ENCODE measurements around the gene ZBTB43.
"Not testable (repeated sequence)": the region's sequence is repeated elsewhere in the genome, so short reads cannot be mapped to it uniquely, and the experiment has no call there.

ZBTB43 gene

DNA sequence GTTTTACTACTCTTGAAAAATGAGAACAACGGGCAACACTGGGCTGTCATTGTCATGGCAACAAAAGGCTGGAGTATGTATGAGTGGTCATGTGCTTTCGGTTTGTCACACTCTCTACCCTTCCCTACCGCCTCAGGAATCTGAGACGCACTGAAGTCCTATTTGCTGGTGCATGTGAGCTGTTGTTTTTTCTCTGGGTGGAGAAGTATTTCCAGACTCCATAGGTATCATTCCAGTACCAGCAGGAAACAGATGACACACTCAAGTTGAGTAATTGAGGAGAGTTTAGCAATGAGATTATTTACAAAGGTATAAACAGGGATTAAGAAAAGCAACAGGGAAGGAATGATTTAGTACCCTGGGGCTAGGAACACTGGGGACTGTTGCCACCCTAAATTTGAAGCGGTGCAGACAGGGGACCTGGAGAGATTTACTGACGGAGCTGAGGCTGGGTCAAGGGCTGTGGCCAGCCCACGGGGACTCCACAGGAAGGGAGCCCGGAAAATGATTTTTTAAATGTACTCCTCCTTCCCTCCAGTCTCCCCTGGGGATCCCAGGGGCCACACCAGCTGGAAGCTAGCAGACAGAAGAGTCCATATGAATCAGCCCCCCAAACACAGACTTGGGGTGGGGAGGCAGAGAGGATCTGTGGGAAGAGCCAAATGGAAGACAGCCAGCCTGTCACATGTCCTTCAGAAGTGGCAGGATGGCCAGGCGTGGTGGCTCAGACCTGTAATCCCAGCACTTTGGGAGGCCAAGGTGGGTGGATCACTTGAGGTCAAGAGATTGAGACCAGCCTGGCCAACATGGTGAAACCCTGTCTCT, 13.2 kb upstream of the ZBTB43 start:
- no peak for DNase-seq

DNA sequence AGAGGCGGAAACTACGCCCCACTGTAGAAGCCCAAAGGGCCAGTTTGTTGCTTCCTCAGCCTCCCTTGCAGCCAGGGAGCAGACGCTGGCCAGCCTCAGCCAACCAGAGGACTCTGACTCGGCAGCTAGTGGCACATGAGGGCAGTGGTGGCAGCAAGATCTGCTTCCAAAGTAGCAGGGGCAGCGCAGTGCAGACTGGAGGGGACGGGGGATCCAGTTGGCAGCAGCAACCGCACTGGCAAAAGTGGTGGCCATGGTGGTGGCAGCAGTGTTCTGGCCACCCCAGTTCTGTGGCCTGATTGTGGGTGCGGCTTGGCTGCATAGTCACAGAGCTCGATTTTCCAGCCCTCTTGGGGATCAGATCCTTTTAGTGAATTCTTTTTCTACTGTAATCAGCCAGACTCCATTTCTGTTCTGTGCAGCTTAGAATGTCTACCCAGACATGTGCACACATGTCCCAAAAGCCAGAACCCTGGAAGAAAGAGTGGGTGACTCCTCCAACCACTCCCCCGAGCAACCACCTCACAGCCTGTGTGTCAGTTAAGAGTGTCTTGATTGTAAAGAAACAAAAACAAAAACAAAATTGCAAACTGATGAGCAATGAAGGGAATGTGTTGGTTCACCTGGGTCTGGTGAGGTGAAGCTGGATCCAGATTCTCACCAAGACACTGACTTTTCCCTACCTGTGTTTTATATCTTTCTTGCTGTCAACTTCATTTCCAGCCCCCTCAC, 11.0 kb upstream of the ZBTB43 start:
- no peak for DNase-seq

DNA sequence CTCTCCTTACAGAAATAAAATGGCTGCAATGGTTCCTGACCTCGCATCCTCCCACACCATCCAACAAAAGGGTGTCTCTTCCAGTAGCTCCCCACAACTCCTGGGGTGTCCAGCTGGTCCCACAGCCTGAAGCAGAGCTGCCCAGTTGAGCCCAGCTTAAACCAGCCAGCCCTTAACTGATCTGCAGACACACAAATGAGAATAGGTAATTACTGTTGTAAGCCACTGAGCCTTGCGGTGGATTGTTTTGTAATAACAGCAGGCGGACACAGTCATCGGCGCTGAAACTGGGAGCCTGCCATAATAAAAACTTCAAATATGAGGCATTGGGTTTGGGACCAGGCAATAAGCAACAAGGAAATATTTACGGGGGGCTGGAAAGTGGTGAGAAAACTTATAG, 10.4 kb upstream of the ZBTB43 start:
- no peak for DNase-seq

DNA sequence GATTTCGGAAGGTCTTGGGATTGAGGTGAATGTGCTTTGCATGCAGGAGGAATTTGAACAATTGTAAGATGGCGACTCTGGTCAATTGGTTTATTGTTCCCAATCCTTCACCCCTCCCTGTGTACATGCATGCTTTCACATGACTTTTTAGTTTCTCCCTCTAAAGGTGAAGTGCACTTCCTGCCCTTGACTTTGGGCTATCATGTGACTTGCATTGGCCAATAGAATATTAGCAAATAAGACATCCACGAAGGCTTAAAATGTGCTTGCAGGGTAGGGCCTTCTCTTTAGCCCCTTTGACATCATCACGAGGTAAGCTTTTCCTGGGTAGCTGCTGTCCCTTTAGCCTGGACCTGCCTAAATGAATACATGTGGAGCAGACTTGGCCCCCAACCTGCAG, 8.1 kb upstream of the ZBTB43 start:
- DNase-seq: no peak

- no peak for DNase-seq
Observed at GRCh38 chr9:126797903-126798302, 6.9 kb upstream of the ZBTB43 start.

GRCh38 chr9:126799034-126799433, 5.8 kb upstream of the ZBTB43 start:
- DNase-seq: no peak

- DNase-seq: no peak
Observed at GRCh38 chr9:126802318-126803059, 2.4 kb upstream of the ZBTB43 start.

GRCh38 chr9:126804198-126804695, 593 bp upstream of the ZBTB43 start:
- no peak for DNase-seq

DNA sequence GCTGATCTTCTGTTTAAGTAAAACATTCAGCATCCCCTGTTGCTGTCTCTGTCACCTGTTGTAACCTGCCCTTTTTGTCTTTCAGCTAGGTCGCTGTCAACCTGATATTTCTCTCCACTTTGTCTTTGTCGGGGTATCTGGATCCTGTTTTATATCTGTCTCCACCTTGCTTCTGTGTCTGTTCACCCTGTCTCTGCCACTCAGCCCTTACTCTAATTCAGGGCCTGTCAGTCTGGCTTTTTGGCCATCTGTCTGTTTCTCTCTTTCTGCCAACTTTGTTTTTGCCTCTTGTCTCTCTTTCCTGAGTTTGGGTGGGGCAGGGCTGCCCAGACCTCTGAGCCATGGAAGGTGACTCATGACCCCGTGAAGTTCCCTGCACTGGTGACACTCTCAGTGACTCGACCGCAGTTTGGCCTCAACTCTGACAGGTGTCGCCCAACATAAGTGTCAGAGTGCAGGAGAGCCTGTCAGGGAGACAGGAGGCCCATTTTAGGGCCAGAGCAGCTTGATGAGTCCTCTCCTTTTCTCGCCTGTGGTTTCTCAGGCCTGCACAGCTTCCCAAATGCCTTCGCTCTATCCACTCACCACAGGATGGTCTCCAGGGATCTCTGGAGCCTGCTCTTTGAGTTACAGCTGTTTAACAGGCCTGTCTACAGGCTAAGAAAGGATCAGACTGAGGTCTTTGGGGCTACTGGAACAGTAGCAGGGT, 868 bp downstream of the ZBTB43 start:
- peak; percentile 81 for DNase-seq

DNA sequence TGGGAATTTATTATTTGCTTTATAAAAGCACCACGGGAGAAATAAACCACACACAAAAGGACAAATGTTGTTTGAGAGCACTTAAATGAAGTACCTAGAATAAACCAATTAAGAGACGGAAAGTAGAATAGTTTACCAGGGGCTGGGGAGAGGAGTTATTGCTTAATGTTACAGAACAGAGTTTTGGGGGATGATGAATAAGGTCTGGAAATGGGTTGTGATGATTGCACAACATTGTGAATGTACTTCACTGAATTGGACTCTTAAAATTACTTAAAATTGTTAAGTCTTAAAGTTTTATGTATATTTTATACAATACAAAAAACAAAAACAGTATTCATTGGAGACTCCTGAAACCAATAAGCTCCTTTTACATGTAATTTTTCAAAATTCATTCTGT, 1.5 kb downstream of the ZBTB43 start:
- no peak for DNase-seq

- DNase-seq: no peak
Observed at GRCh38 chr9:126809068-126809467, 4.2 kb downstream of the ZBTB43 start.

DNA sequence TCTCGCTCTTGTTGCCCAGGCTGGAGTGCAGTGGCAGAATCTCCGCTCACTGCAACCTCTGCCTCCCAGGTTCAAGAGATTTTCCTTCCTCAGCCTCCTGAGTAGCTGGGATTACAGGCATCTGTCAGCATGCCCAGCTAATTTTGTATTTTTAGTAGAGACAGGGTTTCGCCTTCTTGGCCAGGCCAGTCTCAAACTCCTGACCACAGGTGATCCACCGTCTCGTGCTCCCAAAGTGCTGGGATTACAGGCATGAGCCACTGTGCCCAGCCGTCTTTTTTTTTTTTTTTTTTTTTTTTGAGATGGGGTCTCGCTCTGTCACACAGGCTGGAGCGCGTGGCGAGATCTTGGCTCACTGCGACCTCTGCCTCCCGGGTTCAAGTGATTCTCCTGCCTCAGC, 5.4 kb downstream of the ZBTB43 start:
- DNase-seq: not testable (repeated sequence)

DNA sequence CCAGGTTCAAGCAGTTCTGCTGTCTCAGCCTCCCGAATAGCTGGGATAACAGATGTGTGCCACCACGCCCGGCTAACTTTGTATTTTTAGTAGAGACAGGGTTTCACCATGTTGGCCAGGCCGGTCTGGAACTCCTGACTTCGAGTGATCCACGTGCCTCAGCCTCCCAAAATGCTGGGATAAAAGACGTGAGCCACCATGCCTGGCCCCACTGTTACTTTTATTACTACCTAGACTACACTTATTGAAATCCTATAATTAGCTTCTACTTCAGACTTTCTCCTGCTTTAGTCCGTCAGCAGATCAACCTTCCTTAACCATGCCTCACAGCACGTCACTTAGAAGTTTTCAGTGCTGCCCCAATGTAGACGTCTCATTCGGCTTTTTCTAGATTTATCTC, 8.2 kb downstream of the ZBTB43 start:
- DNase-seq: no peak

DNA sequence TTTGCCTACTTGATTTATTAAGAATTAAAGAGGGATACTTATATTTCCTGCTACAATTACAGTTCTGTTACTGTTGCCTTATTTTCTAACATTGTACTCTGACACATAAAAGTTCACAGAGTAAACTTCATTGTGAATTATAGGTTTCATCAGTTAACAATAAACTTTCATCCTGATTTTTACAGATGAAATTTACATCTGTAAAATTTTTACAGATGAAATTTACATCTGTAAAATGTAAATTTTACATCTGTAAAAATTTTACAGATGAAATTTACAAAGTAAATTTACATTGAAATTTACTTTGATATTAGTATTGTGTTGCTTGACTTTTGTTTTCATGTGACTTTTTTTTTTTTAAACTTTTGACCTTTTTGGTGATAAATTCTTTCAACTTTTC, 9.3 kb downstream of the ZBTB43 start:
- DNase-seq: no peak

- not testable (repeated sequence) for DNase-seq
Observed at GRCh38 chr9:126817615-126818014, 12.8 kb downstream of the ZBTB43 start.

DNA sequence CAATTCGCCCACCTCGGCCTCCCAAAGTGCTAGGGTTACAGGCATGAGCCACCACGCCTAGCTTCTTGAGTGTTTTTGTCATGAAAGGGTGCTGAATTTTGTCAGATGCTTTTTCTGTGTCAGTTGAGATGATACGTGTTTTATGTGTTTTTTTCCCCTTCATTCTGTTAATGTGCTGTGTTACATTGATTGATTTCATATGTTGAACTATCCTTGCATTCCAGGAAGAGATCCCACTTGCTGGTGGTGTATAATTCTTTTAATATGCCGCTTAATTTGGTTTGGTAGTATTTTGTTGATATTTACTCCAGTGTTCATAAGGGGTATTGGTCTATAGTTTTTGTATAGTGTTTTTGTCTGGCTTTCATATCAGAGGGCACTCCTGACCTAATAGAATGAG, 13.6 kb downstream of the ZBTB43 start:
- no peak for DNase-seq

- DNase-seq: no peak
Observed at GRCh38 chr9:126819482-126819881, 14.6 kb downstream of the ZBTB43 start.

DNA sequence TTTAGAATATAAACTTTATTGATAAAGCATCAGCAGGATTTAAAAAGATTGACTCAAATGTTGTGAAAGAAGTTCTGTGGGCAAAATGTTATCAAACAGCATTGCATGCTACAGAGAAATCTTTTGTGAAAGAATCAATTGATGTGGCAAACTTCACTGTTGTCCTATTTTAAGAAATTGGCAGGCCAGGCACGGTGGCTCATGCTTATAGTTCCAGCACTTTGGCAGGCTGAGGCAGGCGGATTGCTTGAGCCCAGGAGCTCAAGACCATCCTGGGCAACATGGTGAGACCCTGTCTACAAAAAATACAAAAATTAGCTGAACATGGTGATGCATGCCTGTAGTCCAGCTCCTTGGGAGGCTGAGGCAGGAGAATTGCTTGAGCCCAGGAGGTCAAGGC, 17.4 kb downstream of the ZBTB43 start:
- no peak for DNase-seq

DNA sequence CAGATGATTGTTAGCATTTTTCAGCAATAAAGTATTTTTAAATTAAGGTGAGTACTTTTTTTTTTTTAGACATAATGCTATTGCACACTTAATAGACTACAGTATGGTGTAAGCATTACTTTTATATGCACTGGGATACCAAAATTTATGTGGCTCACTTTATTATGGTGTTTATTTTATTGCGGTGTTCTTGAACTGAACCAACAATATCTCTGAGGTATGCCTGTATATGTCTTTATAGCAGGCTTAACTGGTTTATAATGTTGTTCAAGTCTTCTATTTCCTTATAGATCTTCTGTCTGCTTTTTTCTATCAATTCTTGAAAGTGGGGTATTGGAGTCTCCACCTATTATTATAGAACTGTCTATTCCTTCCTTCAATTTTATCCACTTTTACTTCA, 18.0 kb downstream of the ZBTB43 start:
- DNase-seq: no peak

DNA sequence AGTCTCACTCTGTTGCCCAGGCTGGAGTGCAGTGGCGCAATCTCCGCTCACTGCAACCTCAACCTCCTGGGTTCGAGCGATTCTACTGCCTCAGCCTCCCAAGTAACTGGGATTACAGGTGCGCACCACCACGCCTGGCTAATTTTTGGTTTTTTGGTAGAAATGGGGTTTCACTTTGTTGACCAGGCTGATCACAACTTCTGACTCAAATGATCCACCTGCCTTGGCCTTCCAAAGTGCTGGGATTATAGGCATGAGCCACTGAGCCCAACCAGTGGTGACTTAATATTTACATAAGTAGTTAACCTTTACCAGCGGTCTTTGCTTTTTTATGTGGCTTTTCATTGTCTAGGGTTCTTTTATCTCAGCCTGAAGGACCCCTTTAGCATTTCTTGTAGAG, 19.2 kb downstream of the ZBTB43 start:
- not testable (repeated sequence) for DNase-seq

- no peak for DNase-seq
Observed at GRCh38 chr9:126827227-126827626, 22.4 kb downstream of the ZBTB43 start.

GRCh38 chr9:126829035-126829434, 24.2 kb downstream of the ZBTB43 start:
- no peak for DNase-seq

- no peak for DNase-seq
Observed at GRCh38 chr9:126830827-126831226, 26.0 kb downstream of the ZBTB43 start.
